Nephron (organoid): Measurements from ENCODE around the gene KCNH1.

Source experiments
- H3K27ac Mint-ChIP-seq, 3 experiments: 2 replicates each; pipeline ENCODE4 v1.8.0; 2020; ENCODE audit warnings: mixed read lengths in 3 of 3, mild to moderate bottlenecking in 2 of 3, moderate library complexity in 1 of 3
- H3K27me3 Mint-ChIP-seq: 2 replicates; pipeline ENCODE4 v1.8.0; 2021; ENCODE audit warnings: low read depth, mild to moderate bottlenecking, moderate library complexity, mixed read lengths
- H3K36me3 Mint-ChIP-seq: 2 replicates; pipeline ENCODE4 v1.8.0; 2020; ENCODE audit warnings: low read depth, mixed read lengths
- H3K4me1 Mint-ChIP-seq: 2 replicates; pipeline ENCODE4 v1.8.0; 2020; ENCODE audit warnings: mixed read lengths
- H3K4me3 Mint-ChIP-seq, 3 experiments: 2 replicates each; pipeline ENCODE4 v1.8.0; 2020; ENCODE audit warnings: mild to moderate bottlenecking in 3 of 3, mixed read lengths in 3 of 3, moderate library complexity in 2 of 3
- H3K9me3 Mint-ChIP-seq: 2 replicates; pipeline ENCODE4 v1.8.0; 2020; ENCODE audit warnings: mixed read lengths
- TF ChIP-seq, protein P1 (sequence below), 3 experiments: fragments of 200-600 bp; sonication (generic); IDR thresholded peaks; one replicate each; pipeline ENCODE4 v1.5.0; 2021; ENCODE audit warnings: antibody characterized with exemption in 3 of 3; ENCODE audit not compliant: unreplicated experiment in 3 of 3

Gene KCNH1

DNA sequence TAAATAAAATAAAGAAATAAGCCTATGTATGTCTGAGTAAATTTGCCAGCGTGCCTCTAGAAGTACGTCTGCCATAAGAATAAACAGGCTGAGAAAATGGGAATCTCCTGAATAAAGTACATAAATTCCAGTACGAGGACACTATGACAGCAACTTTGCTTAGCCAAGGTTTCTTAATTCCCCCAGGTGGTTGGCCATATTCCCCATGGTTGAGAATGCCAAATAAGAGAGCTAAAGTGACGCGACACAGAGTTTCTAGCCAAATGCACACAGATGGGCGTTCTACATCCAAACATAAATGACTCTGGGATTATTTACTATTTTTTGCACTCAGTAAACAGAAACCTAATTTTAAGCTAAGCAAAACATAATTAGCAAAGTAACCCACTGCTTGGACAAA lies 19.5 kb downstream of the KCNH1 start:
- peaks cover 14% of the 10 kb centered on the region for H3K9me3 Mint-ChIP-seq

DNA sequence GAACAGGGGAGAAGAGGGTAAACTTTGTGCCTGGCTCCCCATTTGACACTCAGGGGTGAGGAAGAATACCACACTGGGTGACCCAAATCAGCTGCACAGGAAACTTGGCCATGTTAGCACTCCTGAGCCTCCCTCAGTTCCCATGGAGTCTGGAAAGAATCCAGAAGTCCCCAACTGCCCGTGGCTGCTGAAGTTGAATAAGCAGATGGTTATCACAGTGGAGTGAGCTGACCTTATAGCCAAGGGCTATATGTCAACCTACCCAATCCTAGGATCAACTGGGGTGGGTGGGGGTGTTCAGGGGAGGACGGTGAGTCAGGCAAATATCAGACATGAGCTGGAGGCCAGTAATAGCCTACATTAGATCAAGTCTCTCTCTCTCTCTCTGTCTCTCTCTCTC lies 20.4 kb downstream of the KCNH1 start:
- peaks cover 7% of the 10 kb centered on the region for H3K27me3 Mint-ChIP-seq
- no peak overlapping the region for H3K4me3 Mint-ChIP-seq
- TF ChIP-seq, protein P1, sequence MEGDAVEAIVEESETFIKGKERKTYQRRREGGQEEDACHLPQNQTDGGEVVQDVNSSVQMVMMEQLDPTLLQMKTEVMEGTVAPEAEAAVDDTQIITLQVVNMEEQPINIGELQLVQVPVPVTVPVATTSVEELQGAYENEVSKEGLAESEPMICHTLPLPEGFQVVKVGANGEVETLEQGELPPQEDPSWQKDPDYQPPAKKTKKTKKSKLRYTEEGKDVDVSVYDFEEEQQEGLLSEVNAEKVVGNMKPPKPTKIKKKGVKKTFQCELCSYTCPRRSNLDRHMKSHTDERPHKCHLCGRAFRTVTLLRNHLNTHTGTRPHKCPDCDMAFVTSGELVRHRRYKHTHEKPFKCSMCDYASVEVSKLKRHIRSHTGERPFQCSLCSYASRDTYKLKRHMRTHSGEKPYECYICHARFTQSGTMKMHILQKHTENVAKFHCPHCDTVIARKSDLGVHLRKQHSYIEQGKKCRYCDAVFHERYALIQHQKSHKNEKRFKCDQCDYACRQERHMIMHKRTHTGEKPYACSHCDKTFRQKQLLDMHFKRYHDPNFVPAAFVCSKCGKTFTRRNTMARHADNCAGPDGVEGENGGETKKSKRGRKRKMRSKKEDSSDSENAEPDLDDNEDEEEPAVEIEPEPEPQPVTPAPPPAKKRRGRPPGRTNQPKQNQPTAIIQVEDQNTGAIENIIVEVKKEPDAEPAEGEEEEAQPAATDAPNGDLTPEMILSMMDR (IDR thresholded peaks at IDR 0.05; ENCODE audit: unreplicated experiment in 3 of 3) = no peak
- H3K4me1 Mint-ChIP-seq = no peaks in the 10 kb centered on the region
- H3K27ac Mint-ChIP-seq = no peak overlapping the region
- no peaks in the 10 kb centered on the region for H3K36me3 Mint-ChIP-seq
- H3K9me3 Mint-ChIP-seq = peaks cover 16% of the 10 kb centered on the region

More for the DNA sequence above, 19.5 kb downstream of the KCNH1 start:
- Mint-ChIP-seq H3K4me1 (no peaks in the 10 kb centered on the region), H3K36me3 (no peaks in the 10 kb centered on the region), H3K4me3 (no peak overlapping the region), H3K27me3 (peaks cover 7% of the 10 kb centered on the region), H3K27ac (no peak overlapping the region)
- TF ChIP-seq, protein P1 (IDR thresholded peaks at IDR 0.05; ENCODE audit: unreplicated experiment in 3 of 3) = no peak

DNA sequence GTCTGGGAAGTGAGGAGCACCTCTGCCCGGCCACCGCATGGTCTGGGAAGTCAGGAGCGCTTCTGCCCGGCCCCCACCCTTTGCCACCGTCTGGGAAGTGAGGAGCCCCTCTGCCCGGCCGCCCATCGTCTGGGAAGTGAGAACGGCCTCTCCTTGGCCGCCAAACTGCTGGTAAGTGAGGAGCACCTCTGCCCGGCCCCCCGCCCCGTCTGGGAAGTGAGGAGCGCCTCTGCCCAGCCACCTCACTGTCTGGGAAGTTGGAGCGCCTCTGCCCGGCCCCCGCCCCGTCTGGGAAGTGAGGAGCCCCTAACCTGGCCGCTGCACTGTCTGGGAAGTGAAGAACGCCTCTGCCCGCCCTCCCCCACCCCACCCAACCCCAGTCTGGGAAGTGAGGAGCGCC lies 22.6 kb downstream of the KCNH1 start:
- no peaks in the 10 kb centered on the region for H3K36me3 Mint-ChIP-seq
- no peak overlapping the region for H3K4me3 Mint-ChIP-seq
- H3K4me1 Mint-ChIP-seq = no peaks in the 10 kb centered on the region
- peaks cover 18% of the 10 kb centered on the region for H3K9me3 Mint-ChIP-seq
- H3K27me3 Mint-ChIP-seq = peaks cover 7% of the 10 kb centered on the region
- no peak overlapping the region for H3K27ac Mint-ChIP-seq
- TF ChIP-seq, protein P1 (IDR thresholded peaks at IDR 0.05; ENCODE audit: unreplicated experiment in 3 of 3) = no peak

DNA sequence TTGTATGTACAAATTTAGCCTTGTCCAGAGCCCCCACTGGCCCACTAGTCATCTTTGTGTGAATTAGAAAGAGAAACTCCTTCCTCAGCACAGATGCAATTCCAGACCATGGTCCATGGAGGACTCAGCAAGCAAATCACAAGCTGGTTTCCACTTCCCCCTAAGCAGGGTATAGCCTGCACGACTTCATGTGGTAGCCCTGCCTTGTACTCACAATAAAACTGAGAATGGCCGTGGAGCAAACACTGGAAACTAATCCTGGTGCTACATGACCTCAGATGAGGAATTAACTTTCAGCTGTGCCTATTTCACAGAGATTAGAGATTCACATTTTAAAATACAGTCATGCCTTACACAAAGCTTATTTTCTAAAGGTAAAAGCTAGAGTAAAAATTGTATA lies 32.5 kb downstream of the KCNH1 start:
- Mint-ChIP-seq H3K4me1 (peaks cover 9% of the 10 kb centered on the region), H3K36me3 (no peaks in the 10 kb centered on the region), H3K27me3 (no peaks in the 10 kb centered on the region), H3K27ac (no peak overlapping the region), H3K4me3 (no peak overlapping the region), H3K9me3 (no peaks in the 10 kb centered on the region)
- TF ChIP-seq, protein P1 (IDR thresholded peaks at IDR 0.05; ENCODE audit: unreplicated experiment in 3 of 3) = no peak

DNA sequence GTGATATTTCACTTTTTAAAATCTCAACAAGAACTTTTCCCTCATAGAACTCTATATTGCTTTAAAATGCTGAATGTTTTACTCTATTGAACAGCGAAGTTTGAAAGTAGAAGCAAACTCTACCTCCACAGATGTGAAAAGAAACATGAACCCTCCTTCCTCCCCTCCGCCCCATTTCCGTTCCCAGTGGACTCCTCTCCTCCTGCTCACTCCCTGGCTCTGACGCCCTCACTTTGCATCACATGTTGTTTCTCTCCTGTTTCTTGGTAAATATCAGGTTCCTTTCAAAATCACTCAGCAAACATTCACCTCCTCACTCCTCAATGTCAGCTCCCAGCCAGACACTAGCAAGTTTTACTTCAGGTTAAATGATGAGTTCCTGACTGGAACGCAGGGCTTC lies 34.6 kb downstream of the KCNH1 start:
- TF ChIP-seq, protein P1 (IDR thresholded peaks at IDR 0.05; ENCODE audit: unreplicated experiment in 3 of 3) = no peak
- Mint-ChIP-seq H3K27ac (no peak overlapping the region), H3K36me3 (no peaks in the 10 kb centered on the region), H3K9me3 (no peaks in the 10 kb centered on the region), H3K4me3 (no peak overlapping the region), H3K27me3 (no peaks in the 10 kb centered on the region), H3K4me1 (peaks cover 9% of the 10 kb centered on the region)

DNA sequence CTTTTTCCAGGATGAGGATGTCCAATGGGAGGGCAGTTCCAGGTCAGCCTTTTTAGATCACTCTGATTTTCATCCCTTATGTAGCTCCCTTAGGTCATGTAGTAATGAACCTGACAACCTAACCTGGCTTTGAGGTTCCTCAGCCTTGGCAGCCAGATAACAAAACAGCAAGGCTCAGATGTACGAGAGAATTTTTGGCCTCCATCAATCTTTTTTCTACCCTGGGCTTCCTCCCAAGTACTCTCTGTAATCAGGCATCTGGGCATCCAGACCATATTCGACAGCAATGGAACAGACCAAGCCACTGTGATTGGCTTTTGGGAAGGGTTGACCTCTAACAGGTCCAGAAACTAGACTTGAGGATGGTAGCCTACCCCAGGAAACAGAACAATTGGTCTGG lies 38.6 kb downstream of the KCNH1 start:
- H3K4me1 Mint-ChIP-seq = peaks cover 9% of the 10 kb centered on the region
- no peaks in the 10 kb centered on the region for H3K36me3 Mint-ChIP-seq
- peaks cover 5% of the 10 kb centered on the region for H3K27me3 Mint-ChIP-seq
- TF ChIP-seq, protein P1 (IDR thresholded peaks at IDR 0.05; ENCODE audit: unreplicated experiment in 3 of 3) = no peak
- H3K27ac Mint-ChIP-seq = no peak overlapping the region
- no peak overlapping the region for H3K4me3 Mint-ChIP-seq
- H3K9me3 Mint-ChIP-seq = no peaks in the 10 kb centered on the region
